IMR-90 (cell line): ENCODE results near the gene TMEM30A. TPM values are rescaled to one million over a fixed set of nuclear protein-coding genes. Genes with fewer than 3 reads are reported as not detected.

Experiments used
- ATAC-seq: fragments of 200-7000 bp; cut with Tn5 transposase; 2 replicates; pipeline ENCODE4 v1.9.1; 2020; ENCODE audit warnings: low read depth, mild to moderate bottlenecking, moderate library complexity
- BruUV-seq: library from RNA; stranded (reverse); fragments of 400-500 nt; replicated peaks from 2 replicates; lab custom pipeline; 2021; lab: Mats Ljungman, UMichigan
- CTCF ChIA-PET: fragments of 300-600 bp; formaldehyde crosslinking; extraction: SDS; loops from one replicate; lab custom pipeline; 2021; ENCODE audit warnings: antibody characterized with exemption; lab: Yijun Ruan, JAX
- POLR2A ChIA-PET: fragments of 300-600 bp; sonication (Branson Sonifier 250); formaldehyde crosslinking; loops from one replicate; lab custom pipeline; 2022; ENCODE audit warnings: antibody characterized with exemption; ENCODE audit not compliant: unreplicated experiment; lab: Charles Lee
- DNase-seq: peaks from one replicate; pipeline ENCODE4 v3.0.0; 2013
- H2AFZ ChIP-seq: replicated peaks from 2 replicates; pipeline ENCODE3; 2013; ENCODE audit warnings: low read length, mild to moderate bottlenecking; ENCODE audit not compliant: poor library complexity
- H2AK5ac ChIP-seq: 2 replicates; pipeline ENCODE4 v1.6.1; 2013; ENCODE audit warnings: low read depth, low read length, inconsistent platforms
- H2AK9ac ChIP-seq: replicated peaks from 2 replicates; pipeline ENCODE3; 2013; ENCODE audit warnings: mild to moderate bottlenecking, low read depth, low read length, moderate library complexity; ENCODE audit not compliant: poor library complexity
- H2BK120ac ChIP-seq: 2 replicates; pipeline ENCODE4 v1.6.1; 2013; ENCODE audit warnings: low read depth, low read length, inconsistent platforms
- H2BK15ac ChIP-seq: 3 replicates; pipeline ENCODE4 v1.6.1; 2013; ENCODE audit warnings: low read depth, low read length, inconsistent platforms
- H2BK20ac ChIP-seq: 2 replicates; pipeline ENCODE4 v1.6.1; 2013; ENCODE audit warnings: low read depth, mild to moderate bottlenecking, inconsistent platforms, low read length, moderate library complexity
- H2BK5ac ChIP-seq: 2 replicates; pipeline ENCODE4 v1.6.1; 2013; ENCODE audit warnings: mild to moderate bottlenecking, low read depth, low read length, inconsistent platforms; ENCODE audit not compliant: poor library complexity, severe bottlenecking
- H3K14ac ChIP-seq: replicated peaks from 2 replicates; pipeline ENCODE4 v1.6.1; 2013; ENCODE audit warnings: low read depth, low read length, inconsistent platforms
- H3K18ac ChIP-seq: 2 replicates; pipeline ENCODE4 v1.6.1; 2013; ENCODE audit warnings: low read depth, low read length, control low read depth
- H3K23ac ChIP-seq: 2 replicates; pipeline ENCODE4 v1.6.1; 2013; ENCODE audit warnings: low read depth, low read length, inconsistent platforms
- H3K27ac ChIP-seq: 2 replicates; pipeline ENCODE4 v1.5.1; 2013; ENCODE audit warnings: mild to moderate bottlenecking, control low read depth, low read length; ENCODE audit not compliant: insufficient read depth
- H3K27me3 ChIP-seq: 2 replicates; pipeline ENCODE4 v1.6.1; 2013; ENCODE audit warnings: low read length; ENCODE audit not compliant: control insufficient read depth, insufficient read depth
- H3K36me3 ChIP-seq: 2 replicates; pipeline ENCODE4 v1.6.1; 2013; ENCODE audit warnings: low read length, mixed read lengths; ENCODE audit not compliant: control insufficient read depth, insufficient read depth
- H3K4ac ChIP-seq: 2 replicates; pipeline ENCODE4 v1.6.1; 2013; ENCODE audit warnings: low read depth, low read length, inconsistent platforms
- H3K4me1 ChIP-seq: 2 replicates; pipeline ENCODE4 v1.6.1; 2013; ENCODE audit warnings: low read length, mixed read lengths; ENCODE audit not compliant: control insufficient read depth, insufficient read depth
- H3K4me2 ChIP-seq: 2 replicates; pipeline ENCODE4 v1.6.1; 2013; ENCODE audit warnings: low read depth, mild to moderate bottlenecking, control low read depth, low read length, moderate library complexity
- H3K4me3 ChIP-seq: 2 replicates; pipeline ENCODE4 v1.5.1; 2013; ENCODE audit warnings: low read depth, mild to moderate bottlenecking, control low read depth, low read length, moderate library complexity; ENCODE audit not compliant: insufficient read depth
- H3K56ac ChIP-seq: 2 replicates; pipeline ENCODE4 v1.6.1; 2013; ENCODE audit warnings: low read length, inconsistent platforms; ENCODE audit not compliant: insufficient read depth; ENCODE audit errors: extremely low read depth
- H3K79me1 ChIP-seq, 2 experiments: 2 replicates each; pipeline ENCODE4 v1.6.1; 2013; ENCODE audit warnings: low read length in 2 of 2, inconsistent platforms in 1 of 2, low read depth in 1 of 2
- H3K9ac ChIP-seq: 2 replicates; pipeline ENCODE4 v1.6.1; 2013; ENCODE audit warnings: low read depth, low read length, control low read depth
- H3K9me1 ChIP-seq: 2 replicates; pipeline ENCODE4 v1.6.1; 2013; ENCODE audit warnings: low read length, inconsistent platforms; ENCODE audit not compliant: insufficient read depth
- H3K9me3 ChIP-seq: 2 replicates; pipeline ENCODE4 v1.6.1; 2013; ENCODE audit warnings: low read length; ENCODE audit not compliant: control insufficient read depth, insufficient read depth
- H4K20me1 ChIP-seq: 2 replicates; pipeline ENCODE4 v1.6.1; 2013; ENCODE audit warnings: low read length, inconsistent platforms; ENCODE audit not compliant: insufficient read depth
- H4K5ac ChIP-seq: 2 replicates; pipeline ENCODE4 v1.6.1; 2013; ENCODE audit warnings: mild to moderate bottlenecking, low read depth, low read length, control low read depth
- H4K8ac ChIP-seq, 2 experiments: 2 replicates each; pipeline ENCODE4 v1.6.1; 2013; ENCODE audit warnings: low read depth in 2 of 2, low read length in 2 of 2, control low read depth in 1 of 2, inconsistent platforms in 1 of 2
- H4K91ac ChIP-seq: 2 replicates; pipeline ENCODE4 v1.6.1; 2013; ENCODE audit warnings: low read depth, low read length, inconsistent platforms; ENCODE audit not compliant: insufficient read depth
- BHLHE40 ChIP-seq: fragments of 150-350 bp; IDR thresholded peaks from 2 replicates; pipeline ENCODE4 v1.6.1; 2016; ENCODE audit warnings: mild to moderate bottlenecking, low read depth, low read length
- CEBPB ChIP-seq: IDR thresholded peaks from 2 replicates; pipeline ENCODE4 v1.6.1; 2012; ENCODE audit warnings: low read depth, low read length, improper control_type of control experiment
- CHD1 ChIP-seq: IDR thresholded peaks from 2 replicates; pipeline ENCODE4 v1.6.1; 2012; ENCODE audit warnings: low read depth, low read length, improper control_type of control experiment
- NFE2L2 ChIP-seq: fragments of 150-350 bp; IDR thresholded peaks from 2 replicates; pipeline ENCODE4 v1.6.1; 2016; ENCODE audit warnings: low read depth, mild to moderate bottlenecking, low read length
- RAD21 ChIP-seq: IDR thresholded peaks from 2 replicates; pipeline ENCODE4 v1.6.1; 2012; ENCODE audit warnings: low read length, improper control_type of control experiment
- WGBS, 2 experiments: methylation state at CpG; one replicate each; pipeline versions ENCODE4 v1.1.5 to v1.1.7; 2013; ENCODE audit warnings: missing lambda C conversion rate in 2 of 2; ENCODE audit not compliant: insufficient read length in 1 of 2; ENCODE audit errors: extremely low coverage in 2 of 2; 5-methylcytosine and 5-hydroxymethylcytosine counted together
- dilution Hi-C: fragments of 300-500 bp; cut with HindIII; formaldehyde crosslinking; loops from one replicate; pipeline ENCODE4 v1.14.3; 2018; ENCODE audit warnings: low sequenced_read_pairs; ENCODE audit not compliant: unreplicated experiment
- in situ Hi-C: fragments of 300-500 bp; cut with MboI; formaldehyde crosslinking; loops from 3 replicates; pipeline ENCODE4 v1.14.3; 2019; ENCODE audit warnings: low sequenced_read_pairs, inconsistent platforms, mixed read lengths
- intact Hi-C: fragments of 100-400 bp; cut with micrococcal nuclease; formaldehyde crosslinking; loops from 2 replicates; pipeline ENCODE4 v1.10.0; 2022
- polyA plus RNA-seq, 3 experiments: library from polyadenylated mRNA; depleted of rRNA; stranded (reverse); fragments of >200 nt; gene quantifications; 2 replicates each; pipeline ENCODE4 v1.2.3, GENCODE V29; 2012; ENCODE audit warnings: low replicate concordance in 1 of 3
- total RNA-seq: library from RNA; depleted of rRNA; stranded (reverse); fragments of >200 nt; gene quantifications from 2 replicates; pipeline ENCODE4 v1.2.3, GENCODE V29; 2012
- TF ChIP-seq, protein P1 (sequence below): fragments of 150-350 bp; IDR thresholded peaks from 2 replicates; pipeline ENCODE4 v1.6.1; 2017; ENCODE audit warnings: mild to moderate bottlenecking, antibody characterized with exemption, low read length, low read depth

TMEM30A gene
- total and polyA plus RNA-seq, 2 of the 4 experiments (the other 2 are of a cell fraction), result 48.5 to 111 TPM

DNA sequence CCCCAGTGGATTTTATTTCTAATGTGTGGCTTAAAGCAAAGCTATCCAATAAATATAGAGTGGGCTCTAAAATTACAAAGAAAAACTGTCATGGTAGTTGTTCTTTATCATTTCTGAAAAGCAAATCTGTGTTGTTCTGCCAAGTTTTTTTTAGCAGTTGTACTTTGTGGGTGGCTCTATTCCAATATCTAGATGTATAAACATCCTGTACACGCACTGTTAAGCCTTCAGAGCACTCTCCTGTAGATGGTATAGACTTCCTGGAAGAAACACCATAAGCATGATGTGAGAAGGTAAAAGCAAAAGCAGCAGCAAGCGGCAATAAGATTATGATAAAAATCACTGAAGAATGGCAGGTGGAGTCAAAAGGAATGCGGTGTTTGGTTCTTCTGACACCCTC is 21.5 kb upstream of the TMEM30A start:
- POLR2A ChIA-PET, result no interaction called here

More for the DNA sequence above, 21.5 kb upstream of the TMEM30A start:
- Histone ChIP-seq H2BK15ac (no peak overlapping the region), H3K14ac (no peak overlapping the region), H3K23ac (0 out of 2 replicates have a peak overlapping the region, but pooled peaks have one; percentile 56), H3K4me2 (peak overlapping the region; percentile 54; the same call in 1 of the 2 replicates), H3K4ac (no peak overlapping the region), H3K9me3 (peaks cover 2% of the 10 kb centered on the region; the same call in 1 of the 2 replicates), H3K56ac (no peak overlapping the region), H4K91ac (no peak overlapping the region), H3K4me1 (0 out of 2 replicates have a peak, but pooled peaks cover 3% of the 10 kb centered on the region), H2BK120ac (no peak overlapping the region), H2AFZ (no peak overlapping the region), H2BK20ac (no peak overlapping the region), H3K18ac (no peak overlapping the region), H2AK5ac (no peak overlapping the region), H3K36me3 (no peaks in the 10 kb centered on the region), H4K5ac (no peak overlapping the region; the same call in 1 of the 2 replicates), H3K9me1 (no peaks in the 10 kb centered on the region), H4K20me1 (no peaks in the 10 kb centered on the region), H2BK5ac (no peak overlapping the region), H4K8ac (no peak overlapping the region), H3K4me3 (no peak overlapping the region), H3K27ac (no peak overlapping the region), H2AK9ac (no peak overlapping the region), H3K27me3 (no peaks in the 10 kb centered on the region; the same call in 1 of the 2 replicates), H3K79me1 (no peaks in the 10 kb centered on the region), H3K9ac (no peak overlapping the region)
- no peak for ATAC-seq
- CTCF ChIA-PET, result no interaction called here
- dilution Hi-C loops (no loop called here), in situ Hi-C loops (no loop called here), intact Hi-C loops (loop anchor here (5.0 kb wide), 1 partner anchor 91 kb away; no protein-coding TSS in a partner anchor)
- no TSS peak for BruUV-seq
- WGBS, 2 experiments, result no CpG with 5 or more reads among the region's 3 CpGs
- peak; percentile 62 for DNase-seq
- TF ChIP-seq RAD21, result no peak
- no peak for TF ChIP-seq CEBPB
- no peak for TF ChIP-seq BHLHE40
- no peak for TF ChIP-seq NFE2L2
- TF ChIP-seq, protein P1, sequence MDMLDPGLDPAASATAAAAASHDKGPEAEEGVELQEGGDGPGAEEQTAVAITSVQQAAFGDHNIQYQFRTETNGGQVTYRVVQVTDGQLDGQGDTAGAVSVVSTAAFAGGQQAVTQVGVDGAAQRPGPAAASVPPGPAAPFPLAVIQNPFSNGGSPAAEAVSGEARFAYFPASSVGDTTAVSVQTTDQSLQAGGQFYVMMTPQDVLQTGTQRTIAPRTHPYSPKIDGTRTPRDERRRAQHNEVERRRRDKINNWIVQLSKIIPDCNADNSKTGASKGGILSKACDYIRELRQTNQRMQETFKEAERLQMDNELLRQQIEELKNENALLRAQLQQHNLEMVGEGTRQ, result no peak
- no peak for TF ChIP-seq CHD1
